K562 (cell line): ENCODE results near the gene NUBP2. TPM values are rescaled to one million over a fixed set of nuclear protein-coding genes. Genes with fewer than 3 reads are reported as not detected.
A peak's percentile ranks its signal among the peaks of the same experiment; 100 is the strongest.

Experiments used
- ARID1B ChIP-seq: fragments of 450-650 bp; IDR thresholded peaks from 2 replicates; pipeline ENCODE4 v1.6.1; 2016; ENCODE audit warnings: antibody characterized with exemption, mild to moderate bottlenecking, inconsistent platforms
- CBX1 ChIP-seq: sonication (generic); IDR thresholded peaks from 2 replicates; pipeline ENCODE4 v1.6.1; 2016; ENCODE audit warnings: antibody characterized with exemption, low read depth, mild to moderate bottlenecking
- CHAMP1 ChIP-seq: fragments of 450-650 bp; IDR thresholded peaks from 2 replicates; pipeline ENCODE4 v1.6.1; 2016; ENCODE audit warnings: mild to moderate bottlenecking
- E2F1 ChIP-seq: sonication (generic); formaldehyde crosslinking; IDR thresholded peaks from 2 replicates; pipeline ENCODE4 v1.8.1; 2023; ENCODE audit warnings: mild to moderate bottlenecking, missing genetic modification reagents, moderate library complexity
- ETS1 ChIP-seq: conservative IDR thresholded peaks from 2 replicates; pipeline ENCODE4 v1.6.1; 2011; ENCODE audit warnings: low read depth, mild to moderate bottlenecking, low read length; ENCODE audit not compliant: control insufficient read depth
- GTF2E2 ChIP-seq: fragments of 200-800 bp; sonication (Bioruptor generic); IDR thresholded peaks from 2 replicates; pipeline ENCODE4 v1.6.1; 2016; ENCODE audit warnings: missing genetic modification characterization, missing compliant biosample characterization
- HINFP ChIP-seq: fragments of 450-650 bp; conservative IDR thresholded peaks from 2 replicates; pipeline ENCODE4 v1.6.1; 2016; ENCODE audit warnings: missing genetic modification characterization, low read depth, mild to moderate bottlenecking, control low read depth, missing compliant biosample characterization
- HLTF ChIP-seq: fragments of 450-650 bp; IDR thresholded peaks from 2 replicates; pipeline ENCODE4 v1.6.1; 2016
- HSF4 ChIP-seq: fragments of 250-450 bp; sonication (Bioruptor Pico); IDR thresholded peaks from 2 replicates; pipeline ENCODE4 v2.1.2; 2022; ENCODE audit warnings: mild to moderate bottlenecking, moderate library complexity, borderline replicate concordance
- KDM4B ChIP-seq, 2 experiments: fragments of 450-650 bp in 1 of 2; sonication (generic) in 1 of 2; IDR thresholded peaks; 2 replicates each; pipeline ENCODE4 v1.6.1; 2016 to 2017; ENCODE audit warnings: borderline replicate concordance in 2 of 2, antibody characterized with exemption in 1 of 2, low read depth in 1 of 2, mild to moderate bottlenecking in 1 of 2
- KLF13 ChIP-seq: fragments of 450-650 bp; IDR thresholded peaks from 2 replicates; pipeline ENCODE4 v1.6.1; 2016; ENCODE audit warnings: missing genetic modification characterization, low read depth, mild to moderate bottlenecking, missing compliant biosample characterization, moderate library complexity, borderline replicate concordance
- PHF21A ChIP-seq: fragments of 450-650 bp; IDR thresholded peaks from 2 replicates; pipeline ENCODE4 v1.6.1; 2017; ENCODE audit warnings: low read depth, borderline replicate concordance
- SAP30 ChIP-seq: fragments of 200-600 bp; sonication (generic); IDR thresholded peaks from 2 replicates; pipeline ENCODE4 v1.6.1; 2012; ENCODE audit warnings: borderline replicate concordance, low read depth, mild to moderate bottlenecking, moderate library complexity, low read length, control low read depth, inconsistent platforms; ENCODE audit not compliant: insufficient read depth, poor library complexity, severe bottlenecking
- SIX5 ChIP-seq, 2 experiments: IDR thresholded peaks; 2 replicates each; pipeline ENCODE4 v1.6.1; 2011; ENCODE audit warnings: low read length in 2 of 2, borderline replicate concordance in 1 of 2, low read depth in 1 of 2, mild to moderate bottlenecking in 1 of 2, moderate library complexity in 1 of 2; ENCODE audit not compliant: insufficient read depth in 1 of 2
- ZNF146 ChIP-seq: IDR thresholded peaks from one replicate; pipeline ENCODE4 v1.6.1; 2018; ENCODE audit warnings: missing compliant biosample characterization; ENCODE audit not compliant: unreplicated experiment
- ZNF431 ChIP-seq: sonication (generic); formaldehyde crosslinking; IDR thresholded peaks from 2 replicates; pipeline ENCODE4 v1.8.0; 2022; ENCODE audit warnings: mild to moderate bottlenecking, missing genetic modification reagents
- ZNF639 ChIP-seq, 2 experiments: fragments of 200-800 bp in 1 of 2; sonication (Bioruptor generic) in 1 of 2; sonication (generic) in 1 of 2; formaldehyde crosslinking in 1 of 2; IDR thresholded peaks in 1 of 2; conservative IDR thresholded peaks in 1 of 2; 2 replicates each; pipeline versions ENCODE4 v1.5.0 to v1.6.1; 2016 to 2020; ENCODE audit warnings: missing compliant biosample characterization in 1 of 2, missing genetic modification characterization in 1 of 2, missing genetic modification reagents in 1 of 2
- polyA plus RNA-seq, 8 experiments: library from polyadenylated mRNA; depleted of rRNA in 4 of 8; stranded (reverse) in 5 of 8; unstranded in 3 of 8; fragments of >200 nt; fragmentation: Nextera tagmentation in 2 of 8; fragmentation: Illumina TruSeq in 1 of 8; extraction: Ambion mirVana in 2 of 8; extraction: Trizol in 1 of 8; gene quantifications; 2 replicates each; pipeline versions ENCODE4 v1.2.1 to v1.2.3, GENCODE V29; 2011 to 2014; ENCODE audit warnings: inconsistent platforms in 1 of 8, missing spikeins in 1 of 8
- total RNA-seq, 7 experiments: library from RNA; depleted of rRNA in 6 of 7; stranded (reverse); fragments of >200 nt in 6 of 7; fragmentation: Illumina TruSeq in 2 of 7; extraction: Trizol in 2 of 7; gene quantifications; 2 replicates each; pipeline versions ENCODE4 v1.2.1 to v1.2.3, GENCODE V29; 2011 to 2021; ENCODE audit warnings: low replicate concordance in 1 of 7

Gene NUBP2
- total and polyA plus RNA-seq, 9 of the 15 experiments (the other 6 are each of a cell fraction or from before 2014, with no cell fraction given) = 1.8 to 115 (median 24.0) TPM

- peak; percentile 81 for TF ChIP-seq HINFP (tag)
- no peak for TF ChIP-seq HSF4
- peak in 1 of 2 experiments; percentile 94; a peak in 2 of 4 replicates for TF ChIP-seq KDM4B (IDR thresholded peaks at IDR 0.05; ENCODE audit: borderline replicate concordance in 2 of 2, low read depth in 1 of 2)
- TF ChIP-seq ZNF431 (CRISPR knock-in tag) = peak; percentile 54
- TF ChIP-seq SAP30 = peak; percentile 34
- TF ChIP-seq SIX5 (IDR thresholded peaks at IDR 0.05; ENCODE audit: borderline replicate concordance in 1 of 2, insufficient read depth in 1 of 2, low read depth in 1 of 2, low read length in 2 of 2) = peak; percentile 39 to 46; a peak in 2 of 4 replicates
- no peak for TF ChIP-seq PHF21A
- TF ChIP-seq KLF13 (tag) = peak; percentile 86
- TF ChIP-seq HLTF = peak; percentile 40; the same call in 1 of the 2 replicates
- no peak for TF ChIP-seq ARID1B
- TF ChIP-seq ZNF146 = no peak
- TF ChIP-seq E2F1 (CRISPR knock-in tag) = peak; percentile 86; the same call in 1 of the 2 replicates
- peak; percentile 69; the same call in 1 of the 2 replicates for TF ChIP-seq GTF2E2 (tag)
- TF ChIP-seq CBX1 = peak; percentile 61; the same call in 1 of the 2 replicates
- TF ChIP-seq CHAMP1 = no peak
- TF ChIP-seq ZNF639 (CRISPR knock-in tag; conservative IDR thresholded peaks at IDR 0.05 in 1 of 2, IDR thresholded peaks at IDR 0.05 in 1 of 2) = peak in 1 of 2 experiments; percentile 90; a peak in 2 of 4 replicates
- TF ChIP-seq ETS1 = peak; percentile 69; the same call in 1 of the 2 replicates
These were observed 9.7 kb upstream of the NUBP2 start, which contains the start of gene MRPS34 (continued) for GRCh38 chr16:1772908-1773702.
